K562 (cell line): ENCODE measurements around the gene SRSF9. TPM values are rescaled to one million over a fixed set of nuclear protein-coding genes. Genes with fewer than 3 reads are reported as not detected.

Experiments
- ATF6 ChIP-seq: sonication (generic); formaldehyde crosslinking; IDR thresholded peaks from 2 replicates; pipeline ENCODE4 v1.4.0; 2020; ENCODE audit warnings: mild to moderate bottlenecking, missing genetic modification reagents
- BCL6 ChIP-seq: fragments of 250-450 bp; sonication (Bioruptor Pico); IDR thresholded peaks from 2 replicates; pipeline ENCODE4 v1.4.0; 2020
- CBX5 ChIP-seq: IDR thresholded peaks from 2 replicates; pipeline ENCODE4 v1.6.1; 2014; ENCODE audit warnings: low read depth, borderline replicate concordance
- CGGBP1 ChIP-seq: fragments of 250-450 bp; sonication (Bioruptor Pico); IDR thresholded peaks from 2 replicates; pipeline ENCODE4 v1.9.0; 2021; ENCODE audit warnings: mild to moderate bottlenecking
- ETV6 ChIP-seq, 3 experiments: fragments of 150-350 bp in 1 of 3; sonication (generic) in 1 of 3; formaldehyde crosslinking in 1 of 3; IDR thresholded peaks; 2 replicates each; pipeline versions ENCODE4 v1.6.1 to v1.8.0; 2014 to 2022; ENCODE audit warnings: borderline replicate concordance in 2 of 3, low read depth in 2 of 3, antibody characterized with exemption in 1 of 3, low read length in 1 of 3, mild to moderate bottlenecking in 1 of 3, missing genetic modification reagents in 1 of 3
- FOXA1 ChIP-seq: fragments of 450-650 bp; IDR thresholded peaks from 2 replicates; pipeline ENCODE4 v1.6.1; 2016; ENCODE audit warnings: mild to moderate bottlenecking, borderline replicate concordance
- KLF1 ChIP-seq: fragments of 450-650 bp; IDR thresholded peaks from 2 replicates; pipeline ENCODE4 v1.6.1; 2016; ENCODE audit warnings: missing genetic modification characterization, missing compliant biosample characterization
- MCM2 ChIP-seq: fragments of 450-650 bp; IDR thresholded peaks from 2 replicates; pipeline ENCODE4 v1.6.1; 2017; ENCODE audit warnings: low read depth, mild to moderate bottlenecking
- MED1 ChIP-seq: sonication (generic); formaldehyde crosslinking; IDR thresholded peaks from 2 replicates; pipeline ENCODE4 v1.8.1; 2023; ENCODE audit warnings: missing genetic modification reagents, borderline replicate concordance
- MTA2 ChIP-seq: fragments of 450-650 bp; IDR thresholded peaks from 2 replicates; pipeline ENCODE4 v1.6.1; 2016; ENCODE audit warnings: low read depth
- NFIC ChIP-seq: fragments of 450-650 bp; IDR thresholded peaks from 2 replicates; pipeline ENCODE4 v1.6.1; 2017; ENCODE audit warnings: mild to moderate bottlenecking, inconsistent platforms
- PTTG1 ChIP-seq: fragments of 450-650 bp; IDR thresholded peaks from 2 replicates; pipeline ENCODE4 v1.6.1; 2016; ENCODE audit warnings: low read depth, mild to moderate bottlenecking, missing genetic modification characterization, missing compliant biosample characterization
- RAD21 ChIP-seq, 2 experiments: fragments of 250-450 bp in 1 of 2; fragments of 450-650 bp in 1 of 2; sonication (Bioruptor Pico) in 1 of 2; formaldehyde crosslinking in 1 of 2; IDR thresholded peaks in 1 of 2; conservative IDR thresholded peaks in 1 of 2; 2 replicates each; pipeline versions ENCODE4 v1.4.0 to v1.8.0; 2020 to 2022; ENCODE audit warnings: mild to moderate bottlenecking in 2 of 2, moderate library complexity in 1 of 2
- SAFB ChIP-seq: fragments of 200-400 bp; formaldehyde crosslinking; IDR thresholded peaks from 2 replicates; pipeline ENCODE4 v1.6.1; 2017; ENCODE audit warnings: low read depth, low read length, borderline replicate concordance
- SIRT6 ChIP-seq: IDR thresholded peaks from one replicate; pipeline ENCODE4 v1.6.1; 2012; ENCODE audit warnings: low read depth, mild to moderate bottlenecking, control low read depth, inconsistent platforms, low read length, moderate library complexity
- TAF1 ChIP-seq: IDR thresholded peaks from 2 replicates; pipeline ENCODE4 v1.6.1; 2011; ENCODE audit warnings: mild to moderate bottlenecking, low read length, moderate library complexity; ENCODE audit not compliant: insufficient read depth, control insufficient read depth, severe bottlenecking; ENCODE audit errors: extremely low read depth
- TRIM28 ChIP-seq: fragments of 450-650 bp; IDR thresholded peaks from 2 replicates; pipeline ENCODE4 v1.6.1; 2017
- USF1 ChIP-seq: sonication (generic); formaldehyde crosslinking; IDR thresholded peaks from 2 replicates; pipeline ENCODE4 v1.9.0; 2022; ENCODE audit warnings: mild to moderate bottlenecking, missing genetic modification reagents
- ZKSCAN1 ChIP-seq: fragments of 150-350 bp; IDR thresholded peaks from 2 replicates; pipeline ENCODE4 v1.6.1; 2016; ENCODE audit warnings: low read depth, low read length
- ZNF639 ChIP-seq, 2 experiments: fragments of 200-800 bp in 1 of 2; sonication (Bioruptor generic) in 1 of 2; sonication (generic) in 1 of 2; formaldehyde crosslinking in 1 of 2; IDR thresholded peaks in 1 of 2; conservative IDR thresholded peaks in 1 of 2; 2 replicates each; pipeline versions ENCODE4 v1.5.0 to v1.6.1; 2016 to 2020; ENCODE audit warnings: missing compliant biosample characterization in 1 of 2, missing genetic modification characterization in 1 of 2, missing genetic modification reagents in 1 of 2
- ZNF717 ChIP-seq: fragments of 250-450 bp; sonication (Bioruptor Pico); IDR thresholded peaks from 2 replicates; pipeline ENCODE4 v1.5.0; 2021
- ZSCAN29 ChIP-seq: fragments of 450-650 bp; IDR thresholded peaks from 2 replicates; pipeline ENCODE4 v1.6.1; 2017
- polyA plus RNA-seq, 8 experiments: library from polyadenylated mRNA; depleted of rRNA in 4 of 8; stranded (reverse) in 5 of 8; unstranded in 3 of 8; fragments of >200 nt; fragmentation: Nextera tagmentation in 2 of 8; fragmentation: Illumina TruSeq in 1 of 8; extraction: Ambion mirVana in 2 of 8; extraction: Trizol in 1 of 8; gene quantifications; 2 replicates each; pipeline versions ENCODE4 v1.2.1 to v1.2.3, GENCODE V29; 2011 to 2014; ENCODE audit warnings: inconsistent platforms in 1 of 8, missing spikeins in 1 of 8
- total RNA-seq, 7 experiments: library from RNA; depleted of rRNA in 6 of 7; stranded (reverse); fragments of >200 nt in 6 of 7; fragmentation: Illumina TruSeq in 2 of 7; extraction: Trizol in 2 of 7; gene quantifications; 2 replicates each; pipeline versions ENCODE4 v1.2.1 to v1.2.3, GENCODE V29; 2011 to 2021; ENCODE audit warnings: low replicate concordance in 1 of 7

Gene SRSF9
- total and polyA plus RNA-seq, 9 of the 15 experiments (the other 6 are each of a cell fraction or from before 2014, with no cell fraction given) = 40.3 to 291 (median 230) TPM

- TF ChIP-seq ZNF639 (CRISPR knock-in tag; conservative IDR thresholded peaks at IDR 0.05 in 1 of 2, IDR thresholded peaks at IDR 0.05 in 1 of 2) = no peak
- no peak for TF ChIP-seq MTA2
- no peak for TF ChIP-seq MCM2
- no peak for TF ChIP-seq SAFB
- TF ChIP-seq NFIC = no peak
- TF ChIP-seq ZSCAN29 = no peak
- no peak for TF ChIP-seq ZKSCAN1
- TF ChIP-seq MED1 (CRISPR knock-in tag) = no peak
- TF ChIP-seq ETV6 (IDR thresholded peaks at IDR 0.05; ENCODE audit: borderline replicate concordance in 1 of 2, low read depth in 2 of 2, low read length in 1 of 2) = no peak
- no peak for TF ChIP-seq ETV6 (CRISPR knock-in tag; IDR thresholded peaks at IDR 0.05; ENCODE audit: borderline replicate concordance)
- no peak for TF ChIP-seq TAF1
- peak in 1 of 2 experiments; percentile 34; a peak in 2 of 4 replicates for TF ChIP-seq RAD21 (CRISPR knock-in tag; conservative IDR thresholded peaks at IDR 0.05 in 1 of 2, IDR thresholded peaks at IDR 0.05 in 1 of 2)
- no peak for TF ChIP-seq PTTG1
- no peak for TF ChIP-seq TRIM28
- no peak for TF ChIP-seq ATF6
- TF ChIP-seq BCL6 (CRISPR knock-in tag) = no peak
- TF ChIP-seq KLF1 (tag) = no peak
- TF ChIP-seq SIRT6 = no peak
- no peak for TF ChIP-seq CBX5
- TF ChIP-seq CGGBP1 = no peak
- TF ChIP-seq FOXA1 = no peak
- TF ChIP-seq USF1 (CRISPR knock-in tag) = no peak
- TF ChIP-seq ZNF717 (CRISPR knock-in tag) = no peak
These were observed 29.8 kb downstream of the SRSF9 start (continued) for GRCh38 chr12:120439646-120440247.
